GM12878 (cell line): ENCODE measurements around the gene FURIN. TPM values are rescaled to one million over a fixed set of nuclear protein-coding genes. Genes with fewer than 3 reads are reported as not detected.

Experiments
- BACH1 ChIP-seq: fragments of 450-650 bp; IDR thresholded peaks from 2 replicates; pipeline ENCODE4 v1.6.1; 2017; ENCODE audit warnings: mild to moderate bottlenecking, borderline replicate concordance
- BCL3 ChIP-seq: IDR thresholded peaks from 2 replicates; pipeline ENCODE4 v1.6.1; 2011; ENCODE audit warnings: borderline replicate concordance, low read depth, mild to moderate bottlenecking, moderate library complexity, low read length; ENCODE audit not compliant: insufficient read depth, poor library complexity, severe bottlenecking
- CHD4 ChIP-seq: fragments of 200-600 bp; sonication (generic); IDR thresholded peaks from 2 replicates; pipeline ENCODE4 v1.6.1; 2016; ENCODE audit warnings: mild to moderate bottlenecking
- E2F8 ChIP-seq: fragments of 450-650 bp; IDR thresholded peaks from 2 replicates; pipeline ENCODE4 v1.6.1; 2018; ENCODE audit warnings: mild to moderate bottlenecking, low read depth, moderate library complexity; ENCODE audit not compliant: partially characterized antibody
- EZH2 ChIP-seq: IDR thresholded peaks from 2 replicates; pipeline ENCODE4 v1.6.1; 2012; ENCODE audit warnings: low read depth, mild to moderate bottlenecking, control low read depth, inconsistent platforms, low read length, borderline replicate concordance; ENCODE audit not compliant: control insufficient read depth
- FOS ChIP-seq: IDR thresholded peaks from 3 replicates; pipeline ENCODE4 v1.6.1; 2011; ENCODE audit warnings: borderline replicate concordance; ENCODE audit not compliant: insufficient read length; ENCODE audit errors: extremely low read depth
- HCFC1 ChIP-seq: fragments of 150-350 bp; IDR thresholded peaks from 2 replicates; pipeline ENCODE4 v1.6.1; 2014; ENCODE audit warnings: low read length
- IKZF2 ChIP-seq, 2 experiments: fragments of 450-650 bp; IDR thresholded peaks; 2 replicates each; pipeline ENCODE4 v1.6.1; 2017; ENCODE audit warnings: mild to moderate bottlenecking in 2 of 2, moderate library complexity in 2 of 2
- JUND ChIP-seq: IDR thresholded peaks from 2 replicates; pipeline ENCODE4 v1.6.1; 2012; ENCODE audit warnings: low read depth, mild to moderate bottlenecking, low read length, improper control_type of control experiment, moderate library complexity
- KLF5 ChIP-seq: fragments of 450-650 bp; IDR thresholded peaks from 2 replicates; pipeline ENCODE4 v1.6.1; 2014; ENCODE audit warnings: mild to moderate bottlenecking; ENCODE audit not compliant: partially characterized antibody
- MTA2 ChIP-seq: fragments of 450-650 bp; IDR thresholded peaks from 2 replicates; pipeline ENCODE4 v1.6.1; 2016; ENCODE audit warnings: low read depth, mild to moderate bottlenecking, moderate library complexity
- MYB ChIP-seq: fragments of 150-350 bp; IDR thresholded peaks from 2 replicates; pipeline ENCODE4 v1.6.1; 2014; ENCODE audit warnings: mild to moderate bottlenecking, low read depth, low read length, borderline replicate concordance
- MYC ChIP-seq: IDR thresholded peaks from 2 replicates; pipeline ENCODE4 v1.6.1; 2011; ENCODE audit warnings: mild to moderate bottlenecking, low read length, moderate library complexity, inconsistent platforms; ENCODE audit not compliant: insufficient read depth, insufficient replicate concordance, insufficient read length, severe bottlenecking
- NFIC ChIP-seq: IDR thresholded peaks from 2 replicates; pipeline ENCODE4 v1.6.1; 2012; ENCODE audit warnings: low read depth, mild to moderate bottlenecking, inconsistent platforms, low read length, moderate library complexity
- NR2C2 ChIP-seq: IDR thresholded peaks from 2 replicates; pipeline ENCODE4 v1.6.1; 2011; ENCODE audit warnings: borderline replicate concordance, low read depth; ENCODE audit not compliant: control insufficient read depth, insufficient read length
- NRF1 ChIP-seq: conservative IDR thresholded peaks from 2 replicates; pipeline ENCODE4 v1.6.1; 2011; ENCODE audit warnings: mild to moderate bottlenecking, low read depth, low read length, improper control_type of control experiment
- PAX5 ChIP-seq: IDR thresholded peaks from 2 replicates; pipeline ENCODE4 v1.6.1; 2011; ENCODE audit warnings: low read depth, low read length, borderline replicate concordance
- PML ChIP-seq: IDR thresholded peaks from 2 replicates; pipeline ENCODE4 v1.6.1; 2012; ENCODE audit warnings: low read length, inconsistent platforms
- POLR2A ChIP-seq: IDR thresholded peaks from 2 replicates; pipeline ENCODE4 v1.6.1; 2011; ENCODE audit warnings: low read depth, mild to moderate bottlenecking, low read length
- RAD21 ChIP-seq: IDR thresholded peaks from 2 replicates; pipeline ENCODE4 v1.6.1; 2011; ENCODE audit warnings: mild to moderate bottlenecking, low read depth, low read length, moderate library complexity; ENCODE audit not compliant: insufficient read depth
- RB1 ChIP-seq: fragments of 450-650 bp; formaldehyde crosslinking; IDR thresholded peaks from 2 replicates; pipeline ENCODE4 v1.6.1; 2017; ENCODE audit warnings: mild to moderate bottlenecking, borderline replicate concordance
- RBBP5 ChIP-seq: fragments of 200-600 bp; sonication (generic); conservative IDR thresholded peaks from 2 replicates; pipeline ENCODE4 v1.6.1; 2016
- SIN3A ChIP-seq: IDR thresholded peaks from 2 replicates; pipeline ENCODE4 v1.6.1; 2012; ENCODE audit warnings: low read depth, low read length, improper control_type of control experiment
- SIX5 ChIP-seq: IDR thresholded peaks from 2 replicates; pipeline ENCODE4 v1.6.1; 2011; ENCODE audit warnings: mild to moderate bottlenecking, low read depth, low read length, moderate library complexity; ENCODE audit not compliant: severe bottlenecking
- SMAD1 ChIP-seq: fragments of 450-650 bp; IDR thresholded peaks from 2 replicates; pipeline ENCODE4 v1.6.1; 2018; ENCODE audit warnings: mild to moderate bottlenecking, low read depth; ENCODE audit not compliant: partially characterized antibody
- SP1 ChIP-seq: IDR thresholded peaks from one replicate; pipeline ENCODE4 v1.6.1; 2011; ENCODE audit warnings: low read depth, low read length
- SPI1 ChIP-seq: IDR thresholded peaks from 2 replicates; pipeline ENCODE4 v1.6.1; 2011; ENCODE audit warnings: low read depth, mild to moderate bottlenecking, low read length, moderate library complexity, borderline replicate concordance; ENCODE audit not compliant: insufficient read depth
- TAF1 ChIP-seq: IDR thresholded peaks from 2 replicates; pipeline ENCODE4 v1.6.1; 2011; ENCODE audit warnings: mild to moderate bottlenecking, low read depth, low read length, borderline replicate concordance
- ZNF622 ChIP-seq: fragments of 450-650 bp; IDR thresholded peaks from 2 replicates; pipeline ENCODE4 v1.6.1; 2017; ENCODE audit warnings: mild to moderate bottlenecking, inconsistent platforms
- polyA plus RNA-seq, 11 experiments: library from polyadenylated mRNA; depleted of rRNA in 4 of 11; unstranded in 6 of 11; stranded (reverse) in 5 of 11; fragments of >200 nt; fragmentation: Nextera tagmentation in 4 of 11; fragmentation: Illumina TruSeq in 1 of 11; extraction: Ambion mirVana in 4 of 11; extraction: Trizol in 1 of 11; gene quantifications; 1 replicate in 1 of 11; 2 replicates in 10 of 11; pipeline versions ENCODE4 v1.2.1 to v1.2.3, GENCODE V29; 2011 to 2016; ENCODE audit warnings: inconsistent platforms in 2 of 11, missing spikeins in 2 of 11, low read depth in 1 of 11
- total RNA-seq, 4 experiments: library from RNA; depleted of rRNA in 3 of 4; stranded (reverse); fragments of >200 nt in 3 of 4; fragmentation: Illumina TruSeq in 1 of 4; extraction: Trizol in 1 of 4; gene quantifications; 2 replicates each; pipeline versions ENCODE4 v1.2.1 to v1.2.3, GENCODE V29; 2013 to 2021

FURIN gene
- total and polyA plus RNA-seq, 10 of the 15 experiments (the other 5 are each of a cell fraction or from before 2014, with no cell fraction given), result 0.47 to 39.9 (median 8.0) TPM

GRCh38 chr15:90885432-90886290, 17.3 kb downstream of the FURIN start (continued):
- no peak for TF ChIP-seq KLF5
- TF ChIP-seq SIX5, result no peak
- no peak for TF ChIP-seq HCFC1
- TF ChIP-seq SMAD1, result no peak
- no peak for TF ChIP-seq EZH2
- TF ChIP-seq ZNF622, result no peak
- TF ChIP-seq MTA2, result 0 out of 2 replicates have a peak, but pooled peaks have one; percentile 12
- no peak for TF ChIP-seq CHD4
- TF ChIP-seq JUND, result no peak
- TF ChIP-seq SP1, result peak; percentile 5
- TF ChIP-seq BCL3, result no peak
- no peak for TF ChIP-seq NRF1
- no peak for TF ChIP-seq PML
- no peak for TF ChIP-seq E2F8
- no peak for TF ChIP-seq SIN3A
- TF ChIP-seq PAX5, result no peak
- peak; percentile 99 for TF ChIP-seq RAD21
- no peak for TF ChIP-seq RB1
- no peak for TF ChIP-seq RBBP5
- TF ChIP-seq NFIC, result no peak
- no peak for TF ChIP-seq TAF1
- peak; percentile 1; the same call in 1 of the 2 replicates for TF ChIP-seq SPI1
- TF ChIP-seq MYB, result no peak
- TF ChIP-seq BACH1, result 0 out of 2 replicates have a peak, but pooled peaks have one; percentile 35
- TF ChIP-seq IKZF2 (IDR thresholded peaks at IDR 0.05), result 0 out of 4 replicates have a peak, but pooled peaks of 1 of the 2 experiments have one; percentile 9
- TF ChIP-seq MYC, result no peak
- TF ChIP-seq FOS, result no peak
- TF ChIP-seq NR2C2, result no peak
- TF ChIP-seq POLR2A, result no peak
